GM19099 (cell line): ENCODE results near the gene MAFF.

Source experiments
- POLR2A ChIP-seq: IDR thresholded peaks from 3 replicates; pipeline ENCODE4 v1.6.1; 2011; ENCODE audit warnings: low read depth; ENCODE audit not compliant: insufficient read length; ENCODE audit errors: extremely low read depth

Gene MAFF

DNA sequence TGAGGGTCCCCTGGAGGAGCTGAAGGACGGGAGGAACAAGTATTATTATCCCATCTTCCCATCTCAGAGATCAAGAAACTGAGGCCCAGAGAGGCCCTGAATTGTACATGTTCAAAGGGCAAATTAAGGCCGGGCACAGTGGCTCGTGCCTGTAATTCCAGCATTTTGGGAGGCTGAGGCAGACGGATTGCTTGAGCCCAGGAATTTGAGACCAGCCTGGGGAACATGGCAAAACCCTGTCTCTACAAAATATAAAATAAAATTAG, 28.2 kb upstream of the MAFF start:
- no peak for TF ChIP-seq POLR2A

- TF ChIP-seq POLR2A, result no peak
Observed at GRCh38 chr22:38174626-38175025, 27.2 kb upstream of the MAFF start.

GRCh38 chr22:38175206-38176118, 26.3 kb upstream of the MAFF start:
- TF ChIP-seq POLR2A, result no peak

DNA sequence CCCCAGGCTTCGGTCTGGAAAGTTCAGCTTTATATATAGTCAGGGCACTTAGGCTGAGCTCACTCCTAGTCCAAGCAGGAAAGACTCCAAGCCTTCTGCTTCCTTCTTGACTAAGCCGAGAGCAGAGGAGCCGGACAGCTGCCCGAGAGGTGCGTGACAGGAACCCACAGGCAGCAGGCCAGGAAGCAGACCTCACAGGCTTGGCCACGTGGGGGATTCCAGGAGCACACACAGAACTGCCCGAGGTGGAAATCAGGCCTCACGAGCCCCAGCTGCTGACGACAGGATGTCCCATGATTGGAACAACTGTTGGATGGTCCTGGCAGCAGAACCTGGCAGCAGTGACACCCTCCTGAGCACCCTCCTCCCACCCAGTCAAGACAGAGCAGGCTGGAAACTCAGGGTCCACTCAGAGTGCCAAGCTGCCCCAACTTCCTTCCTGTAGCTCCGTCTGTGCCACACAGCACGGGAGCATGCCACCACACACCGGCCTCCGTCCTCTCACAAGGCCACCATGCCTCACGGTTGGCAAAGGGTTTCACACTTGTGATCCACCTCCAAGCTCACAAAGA, 25.5 kb upstream of the MAFF start:
- TF ChIP-seq POLR2A, result no peak

GRCh38 chr22:38177044-38177443, 24.8 kb upstream of the MAFF start:
- TF ChIP-seq POLR2A, result no peak

DNA sequence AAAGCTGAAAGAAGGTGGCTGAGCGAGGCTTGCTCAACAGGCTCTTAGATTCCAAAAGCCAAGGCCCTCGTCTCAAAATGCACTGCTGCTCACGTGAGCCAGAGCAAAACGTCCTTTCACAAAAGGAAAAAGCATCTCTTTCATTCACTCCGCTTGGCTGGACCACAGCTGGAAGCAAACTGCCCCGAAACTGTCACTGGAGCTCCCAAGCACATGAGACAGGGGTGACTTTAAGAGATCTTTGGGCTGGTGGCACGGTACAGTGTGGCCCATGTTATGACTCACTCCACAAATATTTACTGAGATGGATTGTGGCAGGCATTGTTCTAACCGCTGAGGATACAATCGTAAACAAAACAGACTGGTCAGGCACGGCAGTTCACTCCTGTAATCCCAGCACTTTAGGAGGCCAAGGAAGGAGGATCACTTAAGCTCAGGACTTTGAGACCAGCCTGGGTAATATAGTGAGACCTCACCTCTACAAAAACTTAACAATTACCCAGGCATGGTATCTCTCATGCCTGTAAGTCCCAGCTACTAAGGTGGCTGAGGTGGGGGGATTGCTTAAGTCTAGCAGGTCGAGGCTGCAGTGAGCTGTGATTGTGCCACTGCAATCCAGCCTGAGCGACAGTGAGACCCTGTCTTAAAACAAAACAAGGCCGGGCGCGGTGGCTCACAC, 23.7 kb upstream of the MAFF start:
- TF ChIP-seq POLR2A, result no peak

DNA sequence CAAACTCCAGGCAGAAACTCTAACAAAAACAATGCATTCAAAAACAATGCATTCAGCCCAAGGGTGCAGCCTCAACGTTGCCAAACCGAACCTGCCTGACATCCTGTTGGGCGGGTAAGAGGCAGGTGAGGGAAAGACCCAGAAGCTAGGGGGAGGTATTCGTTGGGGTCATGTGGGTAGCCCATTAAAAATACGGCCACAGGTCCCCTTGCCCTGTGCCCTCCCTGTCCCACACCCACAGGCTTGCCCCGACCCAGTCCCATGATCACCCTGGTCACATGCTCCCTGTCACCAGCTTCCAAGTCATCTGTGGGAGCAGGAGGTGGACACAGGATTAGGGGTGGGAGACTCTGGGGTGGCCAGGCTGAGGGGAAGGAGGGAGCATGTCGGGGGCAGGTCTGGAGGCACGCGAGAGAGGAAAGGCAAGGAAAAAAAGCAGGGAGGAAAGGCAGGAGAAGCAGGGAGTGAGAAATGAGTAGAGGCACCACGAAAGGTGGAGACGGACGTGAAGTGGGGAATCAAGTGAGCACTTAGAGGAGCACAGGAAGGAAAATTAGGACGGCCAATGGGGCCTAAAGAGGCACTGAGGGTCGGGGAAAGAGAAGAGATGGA, 20.8 kb upstream of the MAFF start:
- TF ChIP-seq POLR2A, result peak; percentile 53

GRCh38 chr22:38181453-38182200, 20.2 kb upstream of the MAFF start, which contains the start of gene PLA2G6:
Gene PLA2G6 (minus strand): TSS chr22:38181830. CDS start chr22:38169426, 12,404 bp downstream.
- TF ChIP-seq POLR2A, result no peak

GRCh38 chr22:38184788-38185187, 17.0 kb upstream of the MAFF start:
- TF ChIP-seq POLR2A, result no peak

DNA sequence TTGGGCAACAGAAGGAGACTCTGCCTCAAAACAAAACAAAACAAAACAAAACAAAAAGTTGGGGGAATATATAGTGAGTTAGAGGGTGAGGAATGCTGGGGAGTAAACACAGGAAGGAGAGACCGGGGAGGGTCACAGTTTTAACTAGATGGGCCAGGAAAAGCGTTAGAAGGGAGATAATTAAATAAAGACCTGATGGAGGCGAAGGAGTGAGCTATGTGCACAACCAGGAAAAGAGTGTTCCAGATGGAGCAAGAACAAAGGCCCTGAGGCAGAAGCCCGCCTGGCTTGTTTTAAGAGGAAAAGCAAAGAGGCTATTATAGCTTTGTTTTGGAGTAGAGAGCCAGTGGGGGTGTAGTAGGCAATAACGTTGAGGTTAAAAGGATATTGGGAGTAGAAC, 15.4 kb upstream of the MAFF start:
- TF ChIP-seq POLR2A, result no peak

- no peak for TF ChIP-seq POLR2A
Observed at GRCh38 chr22:38187413-38188212, 14.2 kb upstream of the MAFF start.

- no peak for TF ChIP-seq POLR2A
Observed at GRCh38 chr22:38189104-38189503, 12.7 kb upstream of the MAFF start.

GRCh38 chr22:38190581-38190980, 11.2 kb upstream of the MAFF start:
- TF ChIP-seq POLR2A, result no peak

- no peak for TF ChIP-seq POLR2A
Observed at GRCh38 chr22:38191055-38191454, 10.7 kb upstream of the MAFF start.

DNA sequence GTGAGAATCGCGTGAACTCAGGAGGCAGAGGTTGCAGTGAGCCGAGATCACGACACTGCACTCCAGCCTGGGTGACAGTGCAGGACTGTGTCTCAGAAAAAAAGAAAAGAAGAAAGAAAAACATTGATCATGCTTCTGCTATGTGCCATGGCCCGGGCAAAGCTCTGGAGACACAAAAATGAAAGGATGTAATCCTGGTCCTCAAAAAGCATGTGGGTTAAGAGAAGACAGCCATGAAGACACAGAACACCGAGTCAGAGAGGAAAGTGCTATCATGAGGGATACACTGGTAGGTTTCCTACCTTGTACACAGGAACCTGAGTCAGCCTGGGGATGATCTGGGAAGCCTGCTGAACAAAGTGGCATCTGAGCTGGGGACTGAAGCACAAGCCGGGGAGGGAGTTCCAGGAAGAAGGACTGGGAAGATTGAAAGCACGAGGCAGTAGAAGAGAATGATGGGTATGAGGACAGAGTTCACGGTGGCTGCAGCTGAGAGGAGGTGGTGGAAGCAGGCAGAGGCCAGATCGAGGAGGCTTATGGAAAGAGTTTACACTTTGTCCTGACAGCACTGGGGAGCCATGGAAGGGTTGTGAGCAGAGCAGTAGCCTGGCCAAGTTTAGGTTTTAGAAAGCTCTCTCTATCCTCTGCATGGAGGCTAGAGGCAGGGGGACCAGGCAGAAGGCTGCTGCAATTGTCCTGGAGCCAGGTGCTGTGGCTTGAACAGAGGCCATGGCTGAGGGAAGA, 9.9 kb upstream of the MAFF start:
- no peak for TF ChIP-seq POLR2A
